Chondrocyte (in vitro differentiated cells): ENCODE results near the gene CFAP299. TPM values are rescaled to one million over a fixed set of nuclear protein-coding genes. Genes with fewer than 3 reads are reported as not detected.

Experiments
- DNase-seq: peaks from one replicate; pipeline ENCODE4 v3.0.0; 2021; ENCODE audit warnings: mixed read lengths, low spot score
- H3K27ac Mint-ChIP-seq: one replicate; pipeline ENCODE4 v1.8.0; 2021; ENCODE audit warnings: mild to moderate bottlenecking, moderate library complexity, mixed read lengths; ENCODE audit not compliant: unreplicated experiment
- H3K27me3 Mint-ChIP-seq: 2 replicates; pipeline ENCODE4 v1.8.0; 2021; ENCODE audit warnings: low read depth, mixed read lengths
- H3K36me3 Mint-ChIP-seq: 2 replicates; pipeline ENCODE4 v1.8.0; 2021; ENCODE audit warnings: low read depth, mixed read lengths
- H3K4me1 Mint-ChIP-seq: 2 replicates; pipeline ENCODE4 v1.8.0; 2021; ENCODE audit warnings: low read depth, mild to moderate bottlenecking, mixed read lengths
- H3K4me3 Mint-ChIP-seq: one replicate; pipeline ENCODE4 v1.8.0; 2021; ENCODE audit warnings: mild to moderate bottlenecking, moderate library complexity, mixed read lengths; ENCODE audit not compliant: unreplicated experiment
- H3K9me3 Mint-ChIP-seq: 2 replicates; pipeline ENCODE4 v1.8.0; 2021; ENCODE audit warnings: low read depth, mixed read lengths
- CTCF ChIP-seq: fragments of 200-600 bp; sonication (generic); IDR thresholded peaks from 2 replicates; pipeline ENCODE4 v1.5.0; 2021; ENCODE audit warnings: antibody characterized with exemption, mild to moderate bottlenecking, moderate library complexity
- total RNA-seq: library from RNA; stranded (reverse); gene quantifications from 3 replicates; pipeline ENCODE4 v1.2.1, GENCODE V29; 2021

Gene CFAP299
- total RNA-seq, 1 donor from 2014 or later: 0.52 TPM

DNA sequence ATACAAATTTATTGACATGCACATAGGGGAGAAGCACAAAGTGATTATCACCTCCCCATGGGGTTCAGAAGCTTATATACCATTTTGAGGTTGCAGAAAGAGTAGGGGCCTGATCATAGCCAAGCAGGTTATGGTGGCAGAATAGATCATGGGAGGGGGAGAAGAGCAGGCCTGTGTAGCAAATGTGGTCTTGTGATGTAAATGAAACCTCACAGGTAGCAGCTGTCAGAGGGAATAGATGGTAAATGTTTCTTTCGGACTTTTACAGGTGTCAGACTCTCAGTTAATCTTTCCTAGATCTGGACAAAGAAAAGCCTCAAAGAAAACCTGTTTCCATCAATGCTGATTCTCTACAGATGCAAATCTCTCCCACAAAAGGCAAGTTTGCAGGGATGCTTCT lies 84.4 kb downstream of the CFAP299 start:
- no peaks in the 10 kb centered on the region for H3K9me3 Mint-ChIP-seq
- H3K4me3 Mint-ChIP-seq: no peak overlapping the region
- no peak for DNase-seq
- H3K36me3 Mint-ChIP-seq: no peaks in the 10 kb centered on the region
- peaks cover 18% of the 10 kb centered on the region for H3K27me3 Mint-ChIP-seq
- no peak overlapping the region for H3K27ac Mint-ChIP-seq
- no peak for TF ChIP-seq CTCF
- H3K4me1 Mint-ChIP-seq: no peaks in the 10 kb centered on the region

DNA sequence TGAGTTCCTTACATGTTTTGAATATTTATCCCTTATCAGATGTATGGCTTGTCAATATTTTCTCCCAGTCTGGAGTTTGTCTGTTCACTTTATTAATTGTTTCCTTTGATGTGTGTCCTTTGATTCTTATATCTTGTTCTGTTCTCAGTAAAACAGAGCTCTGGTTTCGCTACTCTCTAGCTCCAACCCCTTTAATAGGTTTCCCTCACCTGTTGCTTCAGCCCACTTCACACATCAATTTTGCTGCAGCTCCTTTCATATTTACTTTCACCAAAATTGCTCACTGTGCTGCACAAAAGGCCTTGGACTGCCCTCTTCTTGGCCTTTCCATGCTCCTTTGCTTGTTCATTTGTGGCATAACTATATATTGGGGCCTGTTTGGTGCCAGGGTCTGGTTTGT lies 85.1 kb downstream of the CFAP299 start:
- Mint-ChIP-seq H3K4me3 (no peak overlapping the region), H3K27ac (no peak overlapping the region), H3K9me3 (no peaks in the 10 kb centered on the region), H3K4me1 (no peaks in the 10 kb centered on the region), H3K36me3 (no peaks in the 10 kb centered on the region), H3K27me3 (peaks cover 19% of the 10 kb centered on the region)
- DNase-seq: no peak
- no peak for TF ChIP-seq CTCF

GRCh38 chr4:80422727-80423404 lies 87.3 kb downstream of the CFAP299 start:
- no peak for DNase-seq
- no peak overlapping the region for H3K4me3 Mint-ChIP-seq
- no peaks in the 10 kb centered on the region for H3K9me3 Mint-ChIP-seq
- no peak overlapping the region for H3K27ac Mint-ChIP-seq
- TF ChIP-seq CTCF: no peak
- peaks cover 19% of the 10 kb centered on the region for H3K27me3 Mint-ChIP-seq
- H3K36me3 Mint-ChIP-seq: no peaks in the 10 kb centered on the region
- H3K4me1 Mint-ChIP-seq: no peaks in the 10 kb centered on the region

- no peak for DNase-seq
- Mint-ChIP-seq H3K4me3 (no peak overlapping the region), H3K9me3 (no peaks in the 10 kb centered on the region), H3K27ac (no peak overlapping the region), H3K4me1 (no peaks in the 10 kb centered on the region), H3K27me3 (peaks cover 20% of the 10 kb centered on the region), H3K36me3 (no peaks in the 10 kb centered on the region)
- TF ChIP-seq CTCF: no peak
Observed at GRCh38 chr4:80423553-80424224, 88.2 kb downstream of the CFAP299 start.

GRCh38 chr4:80424225-80424581 lies 88.7 kb downstream of the CFAP299 start:
- H3K4me1 Mint-ChIP-seq: no peaks in the 10 kb centered on the region
- no peaks in the 10 kb centered on the region for H3K36me3 Mint-ChIP-seq
- TF ChIP-seq CTCF: no peak
- no peak overlapping the region for H3K27ac Mint-ChIP-seq
- H3K4me3 Mint-ChIP-seq: no peak overlapping the region
- peaks cover 20% of the 10 kb centered on the region for H3K27me3 Mint-ChIP-seq
- no peaks in the 10 kb centered on the region for H3K9me3 Mint-ChIP-seq
- no peak for DNase-seq
